B cell (primary cell): ENCODE measurements around the gene KPNA6. TPM values are rescaled to one million over a fixed set of nuclear protein-coding genes. Genes with fewer than 3 reads are reported as not detected.
"Not testable (repeated sequence)": the region's sequence is repeated elsewhere in the genome, so short reads cannot be mapped to it uniquely, and the experiment has no call there.

ENCODE experiments used
- ATAC-seq: fragments of 200-7000 bp; cut with Tn5 transposase; one replicate; pipeline ENCODE4 v1.10.0; 2021; ENCODE audit warnings: low read depth, mild to moderate bottlenecking, moderate number of reproducible peaks, moderate library complexity
- CTCF ChIA-PET: fragments of 350-600 bp; sonication (Branson Sonifier 250); formaldehyde crosslinking; loops from one replicate; lab custom pipeline; 2021; ENCODE audit warnings: antibody characterized with exemption, inconsistent platforms; lab: Charles Lee
- POLR2A ChIA-PET: fragments of 350-600 bp; sonication (Branson Sonifier 250); formaldehyde crosslinking; loops from one replicate; lab custom pipeline; 2021; ENCODE audit warnings: antibody characterized with exemption; lab: Charles Lee
- DNase-seq: peaks from one replicate; pipeline ENCODE4 v3.0.0; 2013
- H2AFZ ChIP-seq: 2 replicates; pipeline ENCODE4 v1.6.1; 2012; ENCODE audit warnings: mild to moderate bottlenecking, low read depth, low read length; ENCODE audit not compliant: insufficient read depth, poor library complexity, severe bottlenecking
- H3K27ac ChIP-seq, 2 donors: 1 replicate in 1 of 2; 2 replicates in 1 of 2; pipeline ENCODE4 v1.5.1; 2012 to 2013; ENCODE audit warnings: low read length in 2 of 2, mild to moderate bottlenecking in 2 of 2, moderate library complexity in 1 of 2
- H3K27me3 ChIP-seq, 4 experiments: fragments of 200-600 bp in 1 of 4; sonication (generic) in 1 of 4; replicated peaks in 1 of 4; 1 replicate in 2 of 4; 2 replicates in 2 of 4; pipeline versions ENCODE4 v1.6.1 to v1.7.0; 2013 to 2016; ENCODE audit warnings: low read length in 3 of 4, mild to moderate bottlenecking in 2 of 4, mixed read lengths in 1 of 4, moderate library complexity in 1 of 4; ENCODE audit not compliant: insufficient read depth in 4 of 4, control insufficient read depth in 3 of 4; ENCODE audit errors: control extremely low read depth in 1 of 4
- H3K36me3 ChIP-seq, 2 experiments: replicated peaks in 1 of 2; 1 replicate in 1 of 2; 2 replicates in 1 of 2; pipeline versions ENCODE4 v1.6.1 to v1.7.1; 2013; ENCODE audit warnings: low read length in 1 of 2; ENCODE audit not compliant: insufficient read depth in 2 of 2, control insufficient read depth in 1 of 2; ENCODE audit errors: control extremely low read depth in 1 of 2, extremely low read depth in 1 of 2
- H3K4me1 ChIP-seq, 2 donors: fragments of 200-600 bp in 1 of 2; sonication (generic) in 1 of 2; 1 replicate in 1 of 2; 2 replicates in 1 of 2; pipeline versions ENCODE4 v1.5.1 to v1.6.1; 2013 to 2017; ENCODE audit warnings: low read length in 2 of 2; ENCODE audit not compliant: control insufficient read depth in 2 of 2, insufficient read depth in 2 of 2
- H3K4me2 ChIP-seq: replicated peaks from 2 replicates; pipeline ENCODE3; 2012; ENCODE audit warnings: mild to moderate bottlenecking, low read depth, low read length; ENCODE audit not compliant: poor library complexity, severe bottlenecking
- H3K4me3 ChIP-seq, 5 experiments: fragments of 200-600 bp in 1 of 5; sonication (generic) in 1 of 5; 1 replicate in 3 of 5; 2 replicates in 2 of 5; pipeline versions ENCODE4 v1.5.1 to v1.7.0; 2011 to 2016; ENCODE audit warnings: low read length in 4 of 5, mild to moderate bottlenecking in 4 of 5, low read depth in 2 of 5, control low read depth in 1 of 5, moderate library complexity in 1 of 5; ENCODE audit not compliant: insufficient read depth in 1 of 5; ENCODE audit errors: control extremely low read depth in 1 of 5, extremely low read depth in 1 of 5
- H3K79me2 ChIP-seq: fragments of 200-600 bp; sonication (generic); one replicate; pipeline ENCODE4 v1.6.0; 2016; ENCODE audit warnings: low read length; ENCODE audit not compliant: control insufficient read depth, insufficient read depth
- H3K9ac ChIP-seq: fragments of 200-600 bp; sonication (generic); 2 replicates; pipeline ENCODE4 v1.6.1; 2017; ENCODE audit warnings: mild to moderate bottlenecking, low read length, moderate library complexity
- H3K9me3 ChIP-seq, 3 donors: one replicate each; pipeline versions ENCODE4 v1.6.1 to v1.7.1; 2013; ENCODE audit warnings: low read length in 2 of 3; ENCODE audit not compliant: control insufficient read depth in 2 of 3, insufficient read depth in 1 of 3; ENCODE audit errors: control extremely low read depth in 1 of 3
- H4K20me1 ChIP-seq: 2 replicates; pipeline ENCODE4 v1.6.0; 2012; ENCODE audit warnings: mild to moderate bottlenecking, low read length; ENCODE audit not compliant: insufficient read depth, control insufficient read depth, poor library complexity, severe bottlenecking
- H3K27ac Mint-ChIP-seq: one replicate; pipeline ENCODE4 v1.8.0; 2021; ENCODE audit warnings: mixed read lengths
- H3K27me3 Mint-ChIP-seq: one replicate; pipeline ENCODE4 v1.8.0; 2021; ENCODE audit warnings: mixed read lengths
- H3K4me1 Mint-ChIP-seq: one replicate; pipeline ENCODE4 v1.8.0; 2021; ENCODE audit warnings: mixed read lengths
- H3K4me3 Mint-ChIP-seq: one replicate; pipeline ENCODE4 v1.8.0; 2021; ENCODE audit warnings: mixed read lengths
- H3K9me3 Mint-ChIP-seq: one replicate; pipeline ENCODE4 v1.8.0; 2022; ENCODE audit warnings: mixed read lengths; ENCODE audit not compliant: insufficient read depth
- CTCF ChIP-seq: fragments of 200-600 bp; IDR thresholded peaks from one replicate; pipeline ENCODE4 v1.8.0; 2022; ENCODE audit warnings: antibody characterized with exemption, mild to moderate bottlenecking
- EZH2 ChIP-seq: IDR thresholded peaks from 2 replicates; pipeline ENCODE4 v1.6.1; 2012; ENCODE audit warnings: borderline replicate concordance, low read depth, mild to moderate bottlenecking, moderate library complexity, low read length; ENCODE audit not compliant: insufficient read depth, poor library complexity, severe bottlenecking
- WGBS: methylation state at CpG from one replicate; pipeline ENCODE4 v1.1.5; 2013; ENCODE audit warnings: missing lambda C conversion rate; ENCODE audit not compliant: insufficient coverage; 5-methylcytosine and 5-hydroxymethylcytosine counted together
- intact Hi-C: fragments of 100-400 bp; cut with micrococcal nuclease; formaldehyde crosslinking; loops from one replicate; pipeline ENCODE4 v1.10.0; 2022
- polyA plus RNA-seq: library from polyadenylated mRNA; depleted of rRNA; stranded (reverse); fragments of >200 nt; gene quantifications from 2 replicates; pipeline ENCODE4 v1.2.3, GENCODE V29; 2012
- total RNA-seq, 2 donors: library from RNA; stranded (reverse); fragments of 120-200 nt in 1 of 2; gene quantifications; 1 replicate in 1 of 2; 2 replicates in 1 of 2; pipeline versions ENCODE4 v1.2.3 to v1.2.4, GENCODE V29; 2013 to 2022

Gene KPNA6
- total and polyA plus RNA-seq, 2 donors (not counting 1 experiment from before 2014, with no cell fraction given), result 14.0 to 49.9 TPM

GRCh38 chr1:32128964-32129363, 21.1 kb downstream of the KPNA6 start:
- intact Hi-C loops, result no loop called here
- H3K4me3 ChIP-seq, result no peak overlapping the region
- peaks cover 8 to 22% of the 10 kb centered on the region in 2 donors for H3K4me1 ChIP-seq
- ATAC-seq, result no peak
- H4K20me1 ChIP-seq, result peaks cover 81% of the 10 kb centered on the region
- H3K4me2 ChIP-seq, result peak overlapping the region; percentile 32
- H3K4me1 Mint-ChIP-seq, result peaks cover 36% of the 10 kb centered on the region
- TF ChIP-seq CTCF (no peak), EZH2 (no peak)
- no peaks in the 10 kb centered on the region for H3K9me3 Mint-ChIP-seq
- no peak overlapping the region for H3K9ac ChIP-seq
- peak overlapping the region in 1 of 2 donors; percentile 38 for H3K27ac ChIP-seq
- whole genome bisulfite sequencing, result no CpG with 5 or more reads among the region's 1 CpG
- H3K9me3 ChIP-seq, result no peaks in the 10 kb centered on the region
- DNase-seq, result no peak
- H3K27ac Mint-ChIP-seq, result peak overlapping the region; percentile 46
- no peaks in the 10 kb centered on the region for H3K27me3 Mint-ChIP-seq
- CTCF ChIA-PET, result interaction anchor here (1.8 kb wide), 1 partner anchor 20 kb away, joined by 9 read pairs; no protein-coding TSS in a partner anchor
- peaks cover 0 to 14% of the 10 kb centered on the region in 2 experiments for H3K36me3 ChIP-seq
- H3K4me3 Mint-ChIP-seq, result no peak overlapping the region
- no peaks in the 10 kb centered on the region for H3K27me3 ChIP-seq
- H2AFZ ChIP-seq, result no peak overlapping the region
- H3K79me2 ChIP-seq, result peaks cover 97% of the 10 kb centered on the region
- POLR2A ChIA-PET, result no interaction called here

- 100% methylated on average over 2 of the region's 9 CpGs for WGBS
- not testable (repeated sequence) for H3K4me2 ChIP-seq
- POLR2A ChIA-PET, result interaction anchor here (0.7 kb wide), 1 partner anchor 9 kb away, joined by 3 read pairs; no protein-coding TSS in a partner anchor
Observed at GRCh38 chr1:32133950-32134280, 26.1 kb downstream of the KPNA6 start.

More at GRCh38 chr1:32133950-32134280, 26.1 kb downstream of the KPNA6 start:
- H3K27ac Mint-ChIP-seq, H3K9ac ChIP-seq, H3K4me3 ChIP-seq, H3K4me1 ChIP-seq, H3K27me3 Mint-ChIP-seq, H3K27me3 ChIP-seq, intact Hi-C loops, H2AFZ ChIP-seq, H3K27ac ChIP-seq, H3K9me3 ChIP-seq, ATAC-seq, H3K4me3 Mint-ChIP-seq, H3K9me3 Mint-ChIP-seq, DNase-seq: not testable (repeated sequence)
- H3K79me2 ChIP-seq, result peaks cover 98% of the 10 kb centered on the region
- CTCF ChIA-PET, result interaction anchor here (0.6 kb wide), 1 partner anchor 8 kb away, joined by 5 read pairs; no protein-coding TSS in a partner anchor
- H4K20me1 ChIP-seq, result peaks cover 81% of the 10 kb centered on the region
- peaks cover 1 to 14% of the 10 kb centered on the region in 2 experiments for H3K36me3 ChIP-seq
- peaks cover 20% of the 10 kb centered on the region for H3K4me1 Mint-ChIP-seq
